Endothelial cell (in vitro differentiated cells): ENCODE data around the gene DACH2. TPM values are rescaled to one million over a fixed set of nuclear protein-coding genes. Genes with fewer than 3 reads are reported as not detected.

Experiments
- DNase-seq: peaks from one replicate; pipeline ENCODE4 v3.0.0; 2021; ENCODE audit warnings: low spot score
- H3K27ac Mint-ChIP-seq: one replicate; pipeline ENCODE4 v1.8.0; 2021; ENCODE audit warnings: mixed read lengths, inconsistent platforms; ENCODE audit not compliant: unreplicated experiment
- H3K27me3 Mint-ChIP-seq: one replicate; pipeline ENCODE4 v1.8.0; 2021; ENCODE audit warnings: mild to moderate bottlenecking, moderate library complexity, mixed read lengths, inconsistent platforms; ENCODE audit not compliant: unreplicated experiment
- H3K36me3 Mint-ChIP-seq: one replicate; pipeline ENCODE4 v1.8.0; 2021; ENCODE audit warnings: mild to moderate bottlenecking, low read depth, mixed read lengths, inconsistent platforms; ENCODE audit not compliant: unreplicated experiment
- H3K4me1 Mint-ChIP-seq: one replicate; pipeline ENCODE4 v1.8.0; 2021; ENCODE audit warnings: mild to moderate bottlenecking, mixed read lengths, inconsistent platforms; ENCODE audit not compliant: unreplicated experiment
- H3K4me3 Mint-ChIP-seq: one replicate; pipeline ENCODE4 v1.8.0; 2021; ENCODE audit warnings: mild to moderate bottlenecking, mixed read lengths, inconsistent platforms; ENCODE audit not compliant: unreplicated experiment
- H3K9me3 Mint-ChIP-seq: one replicate; pipeline ENCODE4 v1.8.0; 2021; ENCODE audit warnings: mixed read lengths, inconsistent platforms; ENCODE audit not compliant: unreplicated experiment
- CTCF ChIP-seq: fragments of 200-600 bp; sonication (generic); IDR thresholded peaks from one replicate; pipeline ENCODE4 v1.5.0; 2021; ENCODE audit warnings: antibody characterized with exemption; ENCODE audit not compliant: unreplicated experiment
- long read RNA-seq: library from polyadenylated mRNA; unstranded; transcript quantifications from one replicate; pipeline ENCODE4 v2.0.0, GENCODE V29; 2020; ENCODE audit not compliant: unreplicated experiment
- total RNA-seq: library from RNA; stranded (reverse); fragmentation: NEBNext Ultra II Directional; extraction: Animal tissue kit (Norgen Biotek cat#: 25700); gene quantifications from one replicate; pipeline ENCODE4 v1.2.1, GENCODE V29; 2021; ENCODE audit not compliant: unreplicated experiment

The DACH2 gene
- 0.08 TPM for total RNA-seq
- long read RNA-seq, result 0 reads

DNA sequence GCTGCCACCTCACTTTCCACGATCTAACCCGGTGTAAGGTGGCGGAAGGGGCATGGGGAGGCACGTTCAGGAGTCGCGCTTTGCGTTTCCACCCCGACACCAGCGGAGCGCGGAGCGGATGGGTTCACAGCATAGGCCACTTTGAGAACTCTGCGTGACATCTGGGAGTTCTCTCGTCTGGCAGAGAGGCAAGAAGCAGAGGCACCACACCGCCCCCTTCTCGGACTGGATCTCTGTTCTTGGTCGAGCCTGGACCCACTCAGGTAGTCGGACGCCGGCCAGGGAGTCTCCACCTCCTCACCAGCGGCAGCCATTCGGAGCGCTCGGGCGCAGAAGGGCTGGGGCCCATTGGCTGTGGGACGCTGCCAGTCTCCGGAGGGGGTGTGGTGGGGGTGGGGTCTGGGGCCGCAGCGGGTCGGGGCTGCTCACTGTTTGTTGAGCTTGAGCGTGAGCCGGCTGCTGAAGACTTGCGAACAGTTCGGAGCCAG lies at the start of gene DACH2:
DACH2 (plus strand) TSS at position 428 of the 488 bp plus-strand sequence.
- peak; percentile 76 for DNase-seq
- H3K4me3 Mint-ChIP-seq, result peak within 1 kb of the TSS; percentile 88
- no peaks in the 10 kb centered on the region for H3K36me3 Mint-ChIP-seq
- no peak for TF ChIP-seq CTCF
- no peaks in the 10 kb centered on the region for H3K9me3 Mint-ChIP-seq
- no peak within 1 kb of the TSS for H3K27ac Mint-ChIP-seq
- H3K27me3 Mint-ChIP-seq, result peaks cover 9% of the 10 kb centered on the region
- peaks cover 6% of the 10 kb centered on the region for H3K4me1 Mint-ChIP-seq

- no peaks in the 10 kb centered on the region for H3K4me1 Mint-ChIP-seq
- H3K27ac Mint-ChIP-seq, result no peak overlapping the region
- H3K9me3 Mint-ChIP-seq, result no peaks in the 10 kb centered on the region
Observed at GRCh38 chrX:86102341-86102740, 45.9 kb upstream of the DACH2 start.

DNA sequence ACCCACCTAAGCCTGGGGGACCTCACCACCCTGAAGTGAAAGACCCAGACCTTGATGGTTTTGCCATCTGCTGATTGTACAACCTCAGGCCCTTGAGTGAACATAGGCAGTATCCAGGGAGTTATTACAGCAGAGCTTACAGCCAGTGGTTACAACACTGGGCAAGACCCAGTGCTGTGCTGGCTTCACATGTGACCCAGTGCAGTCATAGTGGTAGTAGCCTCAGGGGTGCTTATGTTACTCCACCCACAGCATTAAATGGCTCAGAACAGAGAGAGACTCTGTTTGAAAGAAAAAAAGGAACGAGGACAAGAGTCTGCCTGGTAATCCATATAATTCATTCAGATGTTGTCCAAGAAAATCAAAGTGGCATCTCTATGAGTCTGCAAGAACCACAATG lies 45.2 kb upstream of the DACH2 start:
- H3K9me3 Mint-ChIP-seq, result no peaks in the 10 kb centered on the region
- no peaks in the 10 kb centered on the region for H3K36me3 Mint-ChIP-seq
- TF ChIP-seq CTCF, result no peak
- H3K27ac Mint-ChIP-seq, result no peak overlapping the region
- DNase-seq, result no peak
- H3K27me3 Mint-ChIP-seq, result no peaks in the 10 kb centered on the region
- H3K4me1 Mint-ChIP-seq, result no peaks in the 10 kb centered on the region
- H3K4me3 Mint-ChIP-seq, result no peak overlapping the region

More at GRCh38 chrX:86102341-86102740, 45.9 kb upstream of the DACH2 start:
- Mint-ChIP-seq H3K4me3 (no peak overlapping the region), H3K27me3 (no peaks in the 10 kb centered on the region), H3K36me3 (no peaks in the 10 kb centered on the region)
- DNase-seq, result no peak
- TF ChIP-seq CTCF, result no peak

- Mint-ChIP-seq H3K4me3 (no peak overlapping the region), H3K27ac (no peak overlapping the region), H3K36me3 (no peaks in the 10 kb centered on the region), H3K9me3 (no peaks in the 10 kb centered on the region), H3K4me1 (no peaks in the 10 kb centered on the region), H3K27me3 (no peaks in the 10 kb centered on the region)
- DNase-seq, result no peak
- TF ChIP-seq CTCF, result no peak
Observed at GRCh38 chrX:86104526-86104925, 43.7 kb upstream of the DACH2 start.

DNA sequence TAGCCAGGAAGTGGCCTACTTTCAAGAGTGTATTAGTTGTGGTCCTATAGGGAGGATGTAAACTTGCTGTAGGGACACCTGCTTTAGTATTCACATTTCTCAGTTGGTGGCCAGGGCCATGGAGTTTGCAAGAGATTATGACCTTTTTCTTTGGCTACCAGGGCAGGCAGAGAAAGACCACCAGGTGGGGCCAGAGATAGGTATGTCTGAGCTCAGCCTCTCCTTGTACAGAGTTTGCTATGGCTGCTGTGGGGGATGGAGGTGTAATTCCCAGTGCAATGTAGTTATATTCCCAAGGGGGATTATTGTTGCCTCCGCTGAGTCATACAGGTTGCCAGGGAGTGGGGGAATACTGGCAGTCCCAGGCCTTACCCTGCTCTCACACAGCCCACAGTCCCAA lies 26.3 kb upstream of the DACH2 start:
- DNase-seq, result no peak
- no peaks in the 10 kb centered on the region for H3K36me3 Mint-ChIP-seq
- no peak overlapping the region for H3K27ac Mint-ChIP-seq

More for the DNA sequence above, 26.3 kb upstream of the DACH2 start:
- no peak overlapping the region for H3K4me3 Mint-ChIP-seq
- no peak for TF ChIP-seq CTCF
- no peaks in the 10 kb centered on the region for H3K4me1 Mint-ChIP-seq
- H3K27me3 Mint-ChIP-seq, result no peaks in the 10 kb centered on the region
- H3K9me3 Mint-ChIP-seq, result no peaks in the 10 kb centered on the region
